GM12874 (cell line): ENCODE results near the gene ANO1.

Experiments
- CTCF ChIP-seq: IDR thresholded peaks from 2 replicates; pipeline ENCODE4 v1.5.1; 2011; ENCODE audit warnings: low read depth, mild to moderate bottlenecking, control low read depth, low read length, moderate library complexity; ENCODE audit not compliant: insufficient read depth

Gene ANO1

GRCh38 chr11:70055444-70055843 is 22.7 kb upstream of the ANO1 start:
- no peak for TF ChIP-seq CTCF

GRCh38 chr11:70057080-70057479 is 21.0 kb upstream of the ANO1 start:
- no peak for TF ChIP-seq CTCF

- no peak for TF ChIP-seq CTCF
Observed at GRCh38 chr11:70059971-70060370, 18.1 kb upstream of the ANO1 start.

GRCh38 chr11:70060611-70061293 is 17.4 kb upstream of the ANO1 start:
- TF ChIP-seq CTCF = no peak

- no peak for TF ChIP-seq CTCF
Observed at GRCh38 chr11:70061734-70062133, 16.4 kb upstream of the ANO1 start.

- no peak for TF ChIP-seq CTCF
Observed at GRCh38 chr11:70063121-70063520, 15.0 kb upstream of the ANO1 start.

GRCh38 chr11:70063555-70063954 is 14.6 kb upstream of the ANO1 start:
- no peak for TF ChIP-seq CTCF
